ENCODE data around the gene TREML2. TPM values are rescaled to one million over a fixed set of nuclear protein-coding genes. Genes with fewer than 3 reads are reported as not detected.
"Not testable (repeated sequence)": the region's sequence is repeated elsewhere in the genome, so short reads cannot be mapped to it uniquely, and the experiment has no call there.

TREML2 gene
- total RNA-seq (2014; rRNA removed; shearing (Covaris generic)): not detected in 2 replicates

DNA sequence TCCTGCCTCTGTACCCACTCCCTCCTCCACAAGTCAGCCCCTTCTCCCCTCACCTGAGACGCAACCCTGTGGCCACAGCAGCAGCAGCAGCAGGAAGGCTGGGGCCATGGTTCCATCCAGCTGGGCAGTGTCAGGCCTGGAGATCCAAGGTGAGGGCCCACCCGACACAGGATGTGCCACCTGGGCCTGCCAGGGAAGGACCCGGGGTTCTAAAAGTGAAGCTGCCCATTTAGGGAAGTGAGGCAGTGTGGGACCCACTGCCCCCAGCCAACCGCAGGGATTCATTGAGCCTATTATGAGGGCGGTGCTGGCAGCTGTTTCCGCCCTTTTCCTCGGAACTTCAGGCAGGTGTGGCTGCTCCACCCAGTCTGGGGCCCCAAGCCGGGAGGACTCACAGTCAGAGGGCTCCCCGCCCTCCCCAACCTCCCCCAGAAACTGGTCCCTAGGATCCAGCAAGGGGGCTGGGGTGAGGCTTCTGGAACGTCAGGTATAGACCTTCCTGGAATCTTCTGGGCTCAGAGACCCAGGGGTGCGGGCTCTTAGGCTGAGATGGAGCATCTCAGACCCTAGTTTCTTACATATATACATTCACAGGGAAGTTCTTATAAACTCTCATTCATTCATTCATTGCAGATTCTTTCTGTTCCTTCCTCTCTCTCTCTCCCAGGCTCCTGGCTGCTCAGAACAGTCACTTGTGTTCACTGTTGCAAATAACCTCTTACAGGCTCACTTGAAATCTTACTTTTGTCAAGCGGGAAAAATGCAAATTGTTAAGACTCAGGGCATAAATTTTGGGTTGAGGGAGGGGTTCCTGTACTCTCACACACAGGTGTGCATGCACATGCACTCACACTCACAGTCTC is at the start of gene TREML2:
Gene TREML2 (minus strand): TSS at position 249 of the 863 bp plus-strand sequence. CDS start 141 bp downstream, at position 108.
- no peak for DNase-seq (ENCODE audit: low spot score)

DNA sequence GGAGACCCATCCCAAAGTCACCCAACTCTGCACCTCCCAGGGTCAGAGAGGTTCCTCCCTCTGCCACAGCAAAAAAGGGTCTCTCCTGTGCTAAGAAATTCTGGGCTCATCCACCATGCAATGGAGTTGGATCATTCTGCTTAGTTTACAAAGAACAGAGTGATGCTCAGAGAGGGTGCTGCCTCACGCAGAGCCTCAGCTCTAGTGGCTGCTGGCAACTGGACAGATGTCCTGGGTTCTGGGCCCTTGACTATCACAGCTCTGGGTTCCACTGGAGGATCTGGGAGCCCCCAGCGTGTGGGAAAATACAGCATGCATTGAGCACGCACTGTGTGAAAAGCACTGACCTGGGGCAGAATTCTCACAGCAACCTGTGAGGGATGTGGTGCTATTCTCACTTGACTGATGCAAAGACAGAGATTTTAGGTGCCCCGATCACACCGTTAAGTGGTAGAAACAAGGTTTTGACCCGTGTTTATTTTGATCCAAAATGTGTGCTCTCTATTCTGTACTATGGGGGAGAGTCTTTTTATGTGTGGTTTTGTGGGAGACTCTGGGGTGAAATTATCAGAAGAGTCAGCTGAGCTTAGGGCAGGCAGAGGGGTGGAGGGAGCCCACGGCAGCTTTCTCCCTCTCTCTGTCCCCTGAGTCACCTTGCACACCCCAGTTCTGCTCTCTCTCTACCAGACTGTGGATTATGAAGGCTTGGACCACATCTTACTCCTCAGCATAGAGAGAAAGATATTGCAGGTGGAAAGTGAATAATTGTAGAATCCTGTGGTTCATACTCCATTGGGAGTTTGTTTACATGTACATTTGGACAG is 47.1 kb upstream of the TREML2 start:
- no peak for DNase-seq (ENCODE audit: low spot score)

DNA sequence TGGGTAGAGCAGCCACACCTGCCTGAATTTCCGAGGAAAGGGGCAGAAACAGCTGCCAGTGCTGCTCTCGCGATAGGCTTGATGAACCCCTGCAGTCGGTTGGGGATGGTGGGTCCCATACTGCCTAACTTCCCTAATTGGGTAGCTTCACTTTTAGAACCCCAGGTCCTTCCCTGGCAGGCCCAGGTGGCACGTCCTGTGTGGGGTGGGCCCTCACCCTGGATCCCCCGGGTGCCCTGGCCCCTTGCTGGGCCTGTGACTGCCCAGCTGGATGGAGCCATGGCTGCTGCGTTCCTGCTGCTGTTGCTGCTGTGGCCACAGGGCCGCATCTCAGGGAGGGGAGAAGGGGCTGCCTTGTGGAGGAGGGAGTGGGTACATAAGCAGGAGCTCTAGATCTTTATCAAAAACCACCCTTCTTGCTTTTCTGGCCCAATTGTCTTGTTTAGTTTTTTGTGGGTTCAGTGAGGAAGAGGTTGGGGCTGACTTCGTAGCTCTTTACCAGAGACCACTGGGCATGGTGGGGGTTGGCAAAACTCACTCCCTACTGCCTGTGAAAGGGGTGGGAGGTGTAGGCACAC is 46.4 kb upstream of the TREML2 start:
- no peak for DNase-seq (ENCODE audit: low spot score)

DNA sequence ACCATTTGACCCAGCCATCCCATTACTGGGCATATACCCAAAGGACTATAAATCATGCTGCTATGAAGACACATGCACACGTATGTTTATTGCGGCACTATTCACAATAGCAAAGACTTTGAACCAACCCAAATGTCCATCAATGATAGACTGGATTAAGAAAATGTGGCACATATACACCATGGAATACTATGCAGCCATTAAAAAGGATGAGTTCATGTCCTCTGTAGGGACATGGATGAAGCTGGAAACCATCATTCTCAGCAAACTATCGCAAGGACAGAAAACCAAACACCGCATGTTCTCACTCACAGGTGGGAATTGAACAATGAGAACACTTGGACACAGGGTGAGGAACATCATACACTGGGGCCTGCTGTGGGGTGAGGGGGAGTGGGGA is 45.6 kb upstream of the TREML2 start:
- not testable (repeated sequence) for DNase-seq (ENCODE audit: low spot score)

GRCh38 chr6:41239467-41240159 is 38.7 kb upstream of the TREML2 start:
- DNase-seq (ENCODE audit: low spot score): no peak

GRCh38 chr6:41237128-41237527 is 36.2 kb upstream of the TREML2 start:
- no peak for DNase-seq (ENCODE audit: low spot score)

GRCh38 chr6:41236276-41236675 is 35.3 kb upstream of the TREML2 start:
- no peak for DNase-seq (ENCODE audit: low spot score)

DNA sequence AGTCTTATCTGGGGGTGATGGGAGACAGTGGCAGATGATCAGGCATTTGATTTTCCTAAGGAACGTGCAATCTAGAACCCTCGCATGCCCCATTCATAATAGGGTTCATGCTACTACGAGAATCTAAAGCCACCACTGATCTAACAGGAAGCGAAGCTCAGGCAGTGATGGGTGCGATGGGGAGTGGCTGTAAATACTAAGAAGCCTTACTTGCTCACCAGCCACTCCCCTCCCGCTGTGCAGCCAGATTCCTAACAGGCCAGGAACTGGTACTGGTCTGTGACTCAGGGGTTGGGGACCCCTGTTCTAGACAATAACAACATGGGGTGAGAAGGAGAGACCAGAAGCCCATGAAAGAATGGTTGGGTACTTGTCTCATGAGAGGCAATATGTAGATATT is 31.7 kb upstream of the TREML2 start:
- DNase-seq (ENCODE audit: low spot score): no peak

GRCh38 chr6:41231246-41231645 is 30.3 kb upstream of the TREML2 start:
- DNase-seq (ENCODE audit: low spot score): no peak

DNA sequence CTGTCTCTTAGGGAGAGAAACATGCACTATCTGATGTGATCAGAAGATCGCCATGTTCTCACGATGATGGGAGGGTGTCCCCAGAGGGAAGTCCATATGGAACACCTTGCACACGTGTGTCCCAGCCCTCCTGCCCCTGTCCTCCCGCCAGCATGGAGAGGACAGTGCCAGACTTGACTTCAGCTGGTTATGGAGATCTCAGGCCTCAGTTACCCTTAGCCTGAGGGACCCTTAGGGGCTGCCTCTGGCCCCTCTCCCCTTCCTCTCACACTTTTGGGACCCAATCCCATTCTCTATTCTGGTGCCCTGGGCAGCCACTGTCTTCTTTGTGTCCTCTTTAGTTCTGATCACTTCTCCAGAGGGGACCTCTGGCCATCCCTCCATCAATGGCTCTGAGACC is 28.8 kb upstream of the TREML2 start:
- no peak for DNase-seq (ENCODE audit: low spot score)

GRCh38 chr6:41228616-41229015 is 27.7 kb upstream of the TREML2 start:
- no peak for DNase-seq (ENCODE audit: low spot score)

GRCh38 chr6:41228096-41228495 is 27.1 kb upstream of the TREML2 start, which contains the start of gene TREML4:
TSS of gene TREML4 (plus strand) at chr6:41228349. CDS start at chr6:41228428, 79 bp downstream.
- no peak for DNase-seq (ENCODE audit: low spot score)

- DNase-seq (ENCODE audit: low spot score): no peak
Measured at GRCh38 chr6:41226752-41227151, 25.8 kb upstream of the TREML2 start.

DNA sequence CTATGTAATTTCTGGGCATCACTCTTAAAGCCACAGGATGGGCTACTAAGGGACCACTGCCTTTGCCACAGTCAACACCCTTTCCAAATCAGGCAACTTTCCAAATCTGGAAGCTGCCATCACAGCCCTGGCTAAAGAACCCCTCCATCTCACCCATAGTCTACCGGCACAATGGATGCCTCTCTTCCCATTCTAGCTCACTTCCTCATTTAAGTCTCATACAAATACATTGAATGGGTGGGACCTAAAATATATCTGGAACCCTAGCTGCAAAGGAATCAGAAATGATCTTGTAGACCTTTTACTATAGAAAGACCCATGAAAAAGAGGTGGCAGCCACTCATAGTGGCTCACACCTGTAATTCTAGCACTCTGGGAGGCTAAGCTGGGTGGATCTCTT is 23.9 kb upstream of the TREML2 start:
- no peak for DNase-seq (ENCODE audit: low spot score)

GRCh38 chr6:41222513-41222912 is 21.6 kb upstream of the TREML2 start:
- DNase-seq (ENCODE audit: low spot score): no peak

- no peak for DNase-seq (ENCODE audit: low spot score)
Measured at GRCh38 chr6:41222045-41222444, 21.1 kb upstream of the TREML2 start.

DNA sequence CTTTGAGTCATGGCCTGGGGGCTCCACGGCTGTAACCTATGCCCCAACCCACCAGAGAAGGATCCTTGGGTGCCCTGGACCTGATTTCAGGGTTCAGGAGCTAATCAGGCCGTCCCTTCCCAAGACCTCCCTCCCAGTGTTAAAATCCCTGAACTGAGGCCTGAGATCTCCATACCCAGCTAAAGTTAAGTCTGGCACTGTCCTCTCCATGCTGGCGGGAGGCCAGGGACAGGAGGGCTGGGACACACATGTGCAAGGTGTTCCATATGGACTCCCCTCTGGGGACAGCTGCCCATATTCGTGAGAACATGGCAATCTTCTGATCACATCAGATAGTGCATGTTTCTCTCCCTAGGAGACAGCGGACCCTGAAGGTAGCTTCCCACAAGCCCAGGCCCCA is 15.7 kb upstream of the TREML2 start:
- DNase-seq (ENCODE audit: low spot score): no peak

- no peak for DNase-seq (ENCODE audit: low spot score)
Measured at GRCh38 chr6:41215777-41216176, 14.8 kb upstream of the TREML2 start.

DNA sequence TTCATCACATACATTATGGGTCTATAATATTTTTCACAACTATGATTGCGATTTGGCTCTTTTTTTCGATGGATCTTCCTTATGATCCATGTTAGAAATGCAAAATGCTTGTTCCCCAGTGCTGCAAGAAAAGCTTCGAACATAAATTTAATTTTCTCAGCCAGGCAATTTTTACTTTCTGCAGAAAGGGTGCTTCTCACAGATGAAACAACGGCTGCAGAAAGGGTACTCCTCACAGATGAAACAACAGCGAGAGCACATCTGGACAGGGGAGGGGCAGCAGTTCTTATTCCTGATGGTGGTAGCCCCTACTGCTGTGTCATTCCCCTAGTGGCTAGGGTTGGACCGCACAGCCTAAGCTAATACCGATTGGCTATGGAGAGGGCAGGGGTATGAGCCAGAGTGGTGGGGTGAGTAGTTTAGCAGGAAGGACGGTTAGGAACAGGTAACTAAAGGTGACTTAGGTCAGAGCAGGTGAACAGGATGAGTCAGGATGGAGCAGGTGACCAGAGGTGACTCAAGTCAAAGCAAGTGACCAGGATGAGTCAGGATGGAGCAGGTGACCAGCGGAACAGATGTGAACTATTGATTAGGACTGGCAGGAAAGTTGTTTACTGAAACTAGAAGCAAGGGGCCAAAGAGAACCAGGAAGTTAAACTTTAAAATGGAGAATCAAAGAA is 13.8 kb upstream of the TREML2 start:
- DNase-seq (ENCODE audit: low spot score): no peak

DNA sequence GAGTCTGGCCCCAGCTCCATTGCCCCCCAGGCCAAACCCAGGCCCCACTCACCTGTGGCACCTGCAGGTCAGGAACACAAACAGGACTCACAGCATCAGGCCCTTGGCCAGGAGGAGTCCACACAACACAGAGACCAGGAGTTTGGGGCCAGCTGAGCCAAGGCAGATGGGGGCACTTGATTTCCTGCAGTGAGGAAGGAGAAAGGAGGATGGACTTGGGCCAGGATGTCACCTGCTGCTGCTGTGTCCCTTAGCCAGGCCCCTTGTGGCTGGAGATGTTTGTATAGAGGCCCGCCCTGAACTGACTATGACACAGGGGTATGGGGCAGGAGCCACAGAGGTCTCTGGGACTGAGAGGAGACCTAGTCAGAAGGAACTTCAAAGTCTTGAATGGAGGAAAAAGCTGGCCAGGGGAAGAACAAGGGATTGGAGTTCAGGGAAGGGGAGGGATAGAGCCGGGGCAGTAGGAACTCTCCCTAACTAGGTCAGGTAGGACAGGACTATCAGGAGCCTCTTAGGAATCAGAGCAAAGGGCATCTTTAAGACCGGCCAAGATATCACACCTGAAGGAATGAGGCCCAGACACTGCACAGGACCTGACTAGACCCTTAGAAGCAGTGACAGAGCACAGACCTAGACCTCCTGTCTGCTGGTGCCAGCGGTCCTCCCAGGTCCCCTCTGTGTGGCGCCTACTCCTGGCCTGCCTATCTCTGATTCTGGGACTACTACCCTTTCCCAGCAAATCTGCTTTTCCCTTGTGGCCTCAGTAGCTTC is 8.8 kb upstream of the TREML2 start:
- DNase-seq (ENCODE audit: low spot score): no peak

All from A172 (cell line).